GM18519 (cell line): ENCODE measurements around the gene TRIM2.

Experiments
- ATAC-seq: cut with Tn5 transposase; IDR thresholded peaks from one replicate; pipeline ENCODE4 v1.9.1; 2021; ENCODE audit warnings: mild to moderate bottlenecking, moderate library complexity; ENCODE audit not compliant: unreplicated experiment, low FRiP score

Gene TRIM2

DNA sequence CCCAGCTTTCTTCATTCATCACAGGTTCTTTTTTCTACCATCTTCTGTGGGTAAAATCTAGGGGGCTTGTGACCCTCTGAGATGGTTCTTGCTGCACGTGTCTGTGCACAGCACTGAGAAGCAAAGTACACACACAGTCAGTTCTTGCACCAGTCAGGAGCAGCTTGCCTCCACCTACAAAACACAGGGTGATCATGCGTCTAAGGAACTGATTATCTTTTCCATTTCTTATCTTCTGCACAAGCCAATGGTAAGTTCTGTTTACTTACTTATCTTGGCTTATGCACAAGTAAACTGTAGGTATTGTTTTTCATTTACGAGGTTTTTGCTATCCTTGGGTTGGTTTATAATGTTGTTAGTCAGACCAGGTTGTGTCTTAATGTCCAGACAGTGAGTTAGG, 40.7 kb downstream of the TRIM2 start:
- no peak for ATAC-seq

DNA sequence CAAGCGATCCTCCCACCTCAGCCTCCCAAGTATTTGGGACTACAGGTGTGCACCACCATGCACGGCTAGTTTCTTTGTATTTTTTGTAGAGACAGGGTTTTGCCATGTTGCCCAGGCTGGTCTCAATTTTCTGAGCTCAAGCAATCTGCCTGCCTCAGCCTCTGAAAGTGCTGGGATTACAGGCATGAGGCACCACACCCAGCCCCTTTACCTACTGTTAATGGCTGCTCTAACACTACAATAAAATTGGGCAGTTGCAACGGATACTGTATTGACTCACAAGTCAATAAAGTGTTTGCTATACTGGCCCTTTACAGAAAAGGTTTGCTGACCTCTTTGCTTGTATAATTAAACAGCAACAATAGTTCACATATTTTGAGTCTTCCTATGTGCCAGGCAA, 41.5 kb downstream of the TRIM2 start:
- no peak for ATAC-seq

DNA sequence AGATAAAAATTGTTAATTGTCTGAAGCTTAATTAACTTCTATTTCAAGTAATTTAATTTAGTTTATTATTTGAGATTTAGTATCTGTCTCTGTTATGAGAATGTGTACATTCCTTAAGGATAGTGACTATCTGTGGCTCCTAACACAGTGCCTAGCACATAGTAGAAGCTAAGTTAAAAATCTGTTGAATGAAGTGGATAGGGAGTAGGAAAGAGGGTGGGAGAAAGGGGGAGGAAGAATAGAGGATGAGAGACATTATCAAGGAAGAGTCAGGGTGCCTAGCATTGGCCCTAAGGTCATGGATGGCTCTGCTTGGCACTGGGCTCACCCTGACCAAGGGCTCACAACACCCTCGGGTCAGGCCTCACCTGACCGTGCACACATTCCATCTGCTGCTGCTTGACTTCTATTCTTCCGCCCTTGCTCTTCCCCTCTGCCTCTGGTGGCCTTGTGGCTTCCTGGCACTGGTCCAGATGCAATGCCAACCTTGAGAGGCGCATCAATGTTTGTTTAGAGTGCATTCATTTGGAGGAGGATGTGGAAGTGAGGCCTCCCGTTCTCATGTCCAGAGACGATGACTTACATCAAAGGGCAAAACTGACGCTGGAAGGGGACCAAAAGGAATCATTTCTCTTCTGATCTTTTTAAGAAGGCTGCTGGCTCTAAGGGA, 42.3 kb downstream of the TRIM2 start:
- no peak for ATAC-seq

DNA sequence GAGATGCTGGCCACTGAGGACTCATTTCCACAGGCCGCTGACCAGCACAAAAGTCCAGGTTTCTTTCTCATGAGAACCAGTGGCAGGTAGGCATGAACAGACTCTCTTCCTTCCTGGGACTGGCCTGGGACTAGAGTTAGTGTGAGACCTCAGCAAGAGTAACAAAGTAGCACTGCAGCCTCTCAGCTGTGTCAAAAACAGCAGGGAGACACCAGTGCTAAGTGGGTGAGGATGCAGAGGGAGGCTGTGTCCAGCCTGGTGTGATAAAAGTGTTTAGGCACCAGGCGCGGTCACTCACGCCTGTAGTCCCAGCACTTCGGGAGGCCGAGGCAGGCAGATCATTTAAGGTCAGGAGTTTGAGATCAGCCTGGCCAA, 42.9 kb downstream of the TRIM2 start:
- ATAC-seq: no peak

DNA sequence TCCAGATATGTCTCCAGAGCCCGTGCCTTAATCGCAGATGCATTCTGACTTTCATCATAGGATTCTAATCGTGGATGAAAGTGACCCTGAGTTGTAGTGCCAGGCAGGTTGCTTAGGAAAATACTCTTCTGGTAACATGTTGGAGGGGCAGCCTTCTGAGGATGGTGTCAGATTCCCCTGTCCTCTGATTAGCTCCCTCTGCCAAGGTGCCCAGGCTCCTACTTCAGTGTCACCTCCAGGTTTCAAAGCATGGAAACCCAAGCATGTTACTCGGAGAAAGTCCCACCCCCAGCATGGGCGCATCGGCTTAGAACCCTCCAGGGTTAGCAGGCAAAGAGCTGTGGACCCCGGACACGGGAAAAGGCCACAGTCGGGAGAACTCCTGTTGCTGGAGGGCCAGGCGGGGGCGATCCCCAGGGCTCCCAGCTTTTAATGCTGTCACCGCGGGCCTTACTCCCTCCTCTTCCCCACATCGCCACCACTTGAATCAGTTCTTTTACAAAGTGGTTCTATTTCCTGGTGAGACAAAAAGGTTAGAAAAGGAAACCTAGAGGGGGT, 44.5 kb downstream of the TRIM2 start:
- ATAC-seq: no peak

DNA sequence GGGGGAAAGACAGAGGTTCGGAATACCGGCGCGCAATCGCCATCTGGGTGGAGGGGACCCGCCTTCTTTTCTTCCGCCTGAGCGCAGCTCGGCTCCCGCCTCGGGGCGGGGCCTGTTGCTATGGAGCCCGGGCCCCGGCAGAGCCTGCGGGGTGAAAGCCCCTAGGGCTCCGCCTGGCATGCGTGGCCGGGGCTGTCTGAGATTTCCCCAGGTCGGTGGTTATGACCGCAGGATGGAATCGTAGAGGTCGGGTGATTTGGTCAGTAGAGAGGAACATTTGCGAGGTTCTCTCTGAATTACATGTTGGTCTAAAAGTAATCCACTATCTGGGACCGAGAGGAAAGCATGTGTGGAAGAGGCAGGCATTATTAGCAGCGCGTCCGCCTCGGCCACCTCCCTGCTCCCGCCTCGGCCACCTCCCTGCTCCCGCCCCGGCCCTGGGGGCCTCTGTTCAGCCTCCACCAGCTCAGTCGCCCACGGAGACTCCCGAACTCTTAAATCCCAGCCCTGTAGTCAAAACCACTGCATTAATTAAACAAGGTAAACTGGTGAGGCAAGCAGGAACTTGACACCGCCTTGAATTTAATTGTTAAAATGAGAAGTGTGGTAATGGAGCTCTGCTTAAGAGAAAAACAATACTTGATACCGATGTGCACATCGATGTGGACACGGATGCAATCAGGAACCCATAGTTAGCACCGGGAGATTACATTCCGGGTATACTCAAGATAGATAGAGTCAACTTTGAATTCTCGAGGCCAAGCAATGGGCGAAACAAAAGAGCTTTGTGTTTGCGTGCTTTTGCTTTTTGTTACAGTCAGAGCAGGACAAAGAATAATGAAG, 45.2 kb downstream of the TRIM2 start:
- peak; percentile 96 for ATAC-seq

DNA sequence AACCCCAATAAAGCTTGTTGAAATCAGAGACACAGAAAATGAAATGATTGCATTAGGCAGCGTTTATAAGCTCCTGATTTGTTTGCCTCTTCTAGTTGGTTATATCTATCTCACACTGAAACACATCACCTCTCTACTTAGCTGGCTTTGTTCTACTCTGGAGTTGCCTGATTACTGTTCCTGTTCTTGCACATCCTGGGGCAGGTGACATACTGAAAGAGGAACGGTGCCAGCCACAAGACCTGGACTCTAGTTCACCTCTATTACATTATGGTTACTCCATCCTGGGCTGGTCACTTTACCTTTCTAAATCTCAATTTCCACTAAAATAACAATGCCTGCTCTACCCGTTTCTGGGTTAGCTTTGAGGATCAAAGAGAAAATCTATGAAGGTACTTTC, 47.9 kb downstream of the TRIM2 start:
- peak; percentile 30 for ATAC-seq

DNA sequence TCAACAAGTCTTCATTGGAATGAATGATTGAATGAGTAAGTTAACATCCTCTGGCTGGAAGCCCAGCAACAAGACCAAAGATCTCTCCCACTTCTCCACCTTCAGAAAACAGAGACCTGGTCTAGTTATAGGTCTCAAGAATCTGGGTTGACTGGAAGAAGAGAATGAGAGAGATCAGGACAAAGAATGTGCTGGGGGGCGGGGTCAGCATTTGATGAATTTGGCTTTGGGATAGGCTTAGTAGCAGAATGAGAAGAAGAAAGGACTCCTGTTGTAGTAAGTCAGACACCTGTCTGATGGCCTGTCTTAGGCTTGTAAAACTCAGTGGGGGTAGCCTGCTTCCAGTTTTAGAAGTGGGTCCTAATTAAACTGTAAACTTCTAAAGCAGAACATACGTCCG, 51.0 kb downstream of the TRIM2 start:
- no peak for ATAC-seq

DNA sequence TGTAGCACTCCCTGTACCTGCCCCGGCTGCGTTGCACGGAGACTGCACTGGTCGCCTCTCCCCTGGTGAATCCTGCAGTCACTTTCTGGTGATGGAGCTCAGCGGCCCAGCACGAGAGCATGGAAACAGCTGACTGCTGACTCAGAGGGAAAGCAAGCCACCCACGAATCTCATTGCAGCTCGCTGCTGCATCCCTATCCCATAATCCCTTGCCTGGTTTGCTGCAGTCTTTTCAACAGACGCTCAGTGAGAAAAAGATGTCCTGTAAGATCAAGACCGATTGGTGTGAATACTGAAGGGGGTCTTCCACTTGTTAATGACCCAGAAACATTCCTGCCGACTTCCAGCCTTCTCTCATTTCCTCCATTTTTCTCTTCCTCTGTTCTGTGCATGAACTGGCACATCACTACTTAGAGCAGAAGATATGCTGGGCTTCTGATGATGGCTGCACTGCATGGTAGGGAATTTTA, 52.9 kb downstream of the TRIM2 start:
- ATAC-seq: peak; percentile 59

DNA sequence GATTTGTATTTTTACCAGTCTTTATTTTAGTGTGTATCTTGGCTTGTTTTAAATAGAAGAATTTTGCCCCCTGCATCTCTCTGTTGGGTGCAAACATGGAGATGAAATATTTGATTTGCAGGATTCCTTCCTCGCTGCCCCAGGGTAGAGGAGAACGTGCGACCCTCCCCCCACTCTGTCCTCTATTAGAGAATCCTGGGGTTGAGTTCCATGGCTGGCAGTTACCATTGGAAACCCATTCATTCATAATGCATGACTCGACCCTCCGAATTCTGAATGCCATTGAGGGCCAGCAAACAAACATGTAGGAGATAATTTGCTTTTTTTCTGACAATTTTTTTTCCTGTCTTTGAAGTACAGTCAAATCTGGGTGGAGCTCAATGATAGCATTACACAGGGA, 53.7 kb downstream of the TRIM2 start:
- ATAC-seq: no peak

DNA sequence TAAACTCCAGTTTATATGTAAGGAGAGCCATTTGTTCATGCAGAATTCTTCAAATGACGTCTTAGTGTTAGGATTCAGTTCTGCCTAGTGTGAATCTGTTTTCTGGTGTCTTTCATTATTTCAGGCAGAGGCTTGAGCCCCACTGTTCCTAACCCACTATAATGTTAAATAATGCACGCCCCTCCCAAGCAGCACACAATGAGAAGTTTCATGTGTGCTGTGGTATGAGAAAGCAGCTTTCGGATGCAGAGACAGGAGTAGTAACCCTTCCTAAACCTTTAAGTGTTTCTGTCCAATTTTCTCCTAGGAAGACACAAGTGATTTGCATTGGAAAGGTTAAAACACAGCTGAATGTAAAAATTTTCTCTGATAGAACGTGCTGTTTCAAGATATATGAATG, 54.5 kb downstream of the TRIM2 start:
- no peak for ATAC-seq

DNA sequence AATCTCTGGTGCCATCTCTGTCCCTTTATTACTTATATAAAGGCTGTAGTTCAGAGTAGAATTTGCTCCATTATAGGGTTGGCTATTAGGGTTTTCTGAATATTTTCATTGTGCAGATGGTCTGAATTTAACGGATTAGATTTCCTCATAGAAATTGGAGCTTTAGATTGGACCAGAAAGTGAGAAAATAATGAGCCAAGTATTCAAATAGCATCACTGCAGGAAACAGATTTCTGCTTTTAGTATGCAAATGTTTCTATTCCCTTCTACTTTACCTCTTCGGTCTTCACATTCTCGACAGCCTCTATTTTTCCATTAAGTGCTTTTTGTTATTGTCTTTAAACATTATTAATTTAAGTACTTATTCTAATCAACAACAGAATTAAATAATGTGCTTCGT, 55.4 kb downstream of the TRIM2 start:
- ATAC-seq: no peak

DNA sequence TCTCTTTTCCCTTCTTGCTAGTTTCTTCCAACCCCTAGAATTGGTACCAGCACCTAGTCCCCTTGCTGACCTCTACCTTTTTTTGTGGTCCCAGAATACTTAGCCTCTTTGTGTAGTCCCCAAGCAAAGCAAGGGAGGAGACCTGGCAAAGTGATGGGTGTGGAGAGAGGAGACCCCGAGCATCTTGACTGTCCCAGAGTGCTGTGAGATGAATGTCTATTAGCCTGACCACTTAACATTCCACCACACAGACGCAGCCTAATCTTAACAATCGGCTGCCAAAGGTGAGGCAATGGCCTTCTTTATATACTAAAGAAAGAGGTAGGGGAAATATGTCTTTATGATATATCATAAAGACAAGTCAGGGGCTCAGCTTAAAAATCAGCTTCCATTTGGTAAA, 55.9 kb downstream of the TRIM2 start:
- ATAC-seq: no peak

DNA sequence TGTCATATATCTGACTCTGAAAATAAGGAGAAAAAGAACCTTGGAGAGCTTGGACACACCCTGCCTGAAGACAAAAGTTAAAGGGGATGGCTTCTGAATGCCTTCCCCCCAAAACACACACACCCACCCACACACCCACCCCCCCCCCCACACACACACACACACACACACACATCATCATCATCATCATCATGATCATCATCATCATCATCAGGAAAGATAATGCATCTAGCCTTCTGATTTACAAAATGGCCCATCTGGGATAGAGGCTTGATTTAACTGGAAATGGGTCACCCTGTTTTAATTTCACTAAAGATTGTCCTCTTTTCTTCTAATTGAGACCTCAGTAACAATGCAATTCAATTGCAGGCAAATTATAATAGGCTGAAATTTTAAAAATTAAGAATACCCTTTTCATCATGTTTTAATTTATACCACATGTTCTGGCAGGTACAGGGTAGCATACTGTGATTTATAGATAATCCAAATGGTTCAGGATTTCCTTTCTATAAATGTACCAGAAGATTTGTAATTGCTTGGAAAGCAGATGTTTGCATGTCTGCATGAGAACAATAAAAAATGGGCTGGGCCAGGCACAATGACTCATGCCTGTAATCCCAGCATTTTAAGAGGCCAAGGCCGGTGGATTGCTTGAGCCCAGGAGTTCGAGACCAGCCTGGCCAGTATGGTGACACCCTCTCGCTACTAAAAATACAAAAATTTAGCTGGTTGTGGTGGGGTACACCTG, 56.5 kb downstream of the TRIM2 start:
- no peak for ATAC-seq

DNA sequence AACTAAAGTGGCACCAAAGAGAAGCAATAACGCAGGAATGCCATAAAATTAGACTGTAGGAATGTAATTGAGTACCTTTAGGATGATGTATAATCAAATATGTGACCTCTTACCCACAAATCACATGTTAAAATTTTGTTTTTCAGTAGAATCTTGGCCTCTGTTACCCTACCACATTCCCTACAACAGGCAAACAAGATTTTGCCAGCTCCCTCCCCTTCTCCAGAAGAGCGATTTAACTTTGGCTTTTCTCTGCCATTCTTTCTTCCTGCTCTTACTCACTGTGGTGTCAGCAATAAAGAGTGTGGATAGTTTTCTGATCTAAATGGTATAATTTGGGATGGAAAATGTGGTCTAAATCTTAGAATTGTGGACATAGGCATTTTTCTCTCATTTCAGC, 57.2 kb downstream of the TRIM2 start:
- no peak for ATAC-seq

DNA sequence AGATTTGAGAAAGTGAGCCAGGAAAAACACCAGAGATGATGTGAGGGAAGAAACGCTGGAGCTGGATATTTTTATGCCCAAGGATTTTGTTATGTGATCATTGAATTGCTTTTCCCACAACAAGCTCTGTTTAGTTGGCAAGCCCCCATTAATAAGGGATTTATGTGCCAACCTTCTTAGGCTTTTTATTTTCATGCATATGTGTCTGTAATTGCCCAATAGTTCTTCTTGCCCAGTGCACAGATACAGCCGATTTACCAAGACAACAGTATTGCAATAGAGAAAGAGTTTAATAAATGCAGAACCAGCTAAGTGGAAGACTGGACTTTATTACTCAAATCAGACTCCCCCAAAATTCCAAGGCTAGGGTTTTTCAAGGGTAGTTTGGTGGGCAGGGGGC, 57.7 kb downstream of the TRIM2 start:
- ATAC-seq: no peak

DNA sequence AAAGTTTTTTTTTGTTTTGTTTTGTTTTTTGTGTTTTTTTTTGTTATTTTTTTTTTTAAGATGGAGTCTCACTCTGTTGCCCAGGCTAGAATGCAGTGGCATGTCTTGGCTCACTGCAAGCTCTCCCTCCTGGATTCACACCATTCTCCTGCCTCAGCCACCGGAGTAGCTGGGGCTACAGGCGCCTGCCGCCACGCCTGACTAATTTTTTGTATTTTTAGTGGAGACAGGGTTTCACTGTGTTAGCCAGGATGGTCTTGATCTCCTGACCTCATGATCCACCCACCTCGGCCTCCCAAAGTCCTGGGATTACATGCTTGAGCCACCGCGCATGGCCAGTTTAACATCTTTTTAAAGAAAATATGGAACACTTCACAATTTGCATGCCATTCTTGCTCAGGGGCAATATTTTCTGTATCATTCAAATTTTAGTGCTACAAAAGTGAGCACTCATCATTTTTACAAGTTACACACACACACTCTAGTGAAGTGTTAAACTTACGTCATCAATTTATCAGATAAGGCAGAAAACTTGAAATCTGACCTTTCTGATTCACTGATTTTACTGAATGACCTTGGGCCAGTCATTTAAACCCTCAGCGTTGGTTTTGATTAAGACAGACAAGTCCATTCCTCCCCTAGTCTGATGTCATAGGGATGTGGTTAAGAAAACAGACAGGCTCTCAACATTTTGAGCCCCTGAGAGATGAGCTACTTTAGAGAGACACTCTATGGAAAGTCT, 61.2 kb downstream of the TRIM2 start:
- no peak for ATAC-seq

DNA sequence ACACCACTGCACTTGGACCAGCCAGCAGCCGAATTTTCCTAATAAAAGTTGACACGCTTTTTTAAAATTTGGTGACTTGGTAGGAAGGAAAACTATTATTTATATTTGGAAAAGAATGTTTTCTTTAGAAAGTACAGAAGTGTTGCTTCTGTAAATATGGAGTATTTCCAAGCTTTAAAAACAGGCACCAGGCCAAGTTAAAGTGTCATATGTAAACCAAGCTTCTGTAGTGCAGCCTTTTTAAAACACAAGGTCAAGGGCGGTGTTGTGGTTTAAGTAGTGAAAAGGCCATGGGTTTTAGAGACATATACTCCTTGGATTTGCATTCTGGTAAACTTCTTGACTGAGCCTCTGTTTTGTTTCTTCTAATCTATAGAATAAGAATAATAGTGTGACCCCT, 62.7 kb downstream of the TRIM2 start:
- ATAC-seq: no peak

DNA sequence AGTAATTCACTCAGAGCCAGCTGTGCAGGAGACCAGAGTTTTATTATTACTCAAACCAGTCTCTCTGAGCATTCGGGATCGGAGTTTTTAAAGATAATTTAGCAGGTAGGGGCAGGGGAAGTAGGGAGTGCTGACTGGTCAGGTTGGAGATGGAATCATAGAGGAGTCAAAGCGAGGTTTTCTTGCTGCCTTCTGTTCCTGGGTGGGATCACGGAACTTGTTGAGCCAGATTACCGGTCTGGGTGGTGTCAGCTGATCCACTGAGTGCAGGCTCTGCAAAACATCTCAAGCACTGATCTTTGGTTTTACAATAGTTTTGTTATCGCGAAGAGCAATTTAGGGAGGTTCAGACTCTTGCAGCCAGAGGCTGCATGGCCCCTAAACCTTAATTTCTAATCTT, 63.6 kb downstream of the TRIM2 start:
- no peak for ATAC-seq

DNA sequence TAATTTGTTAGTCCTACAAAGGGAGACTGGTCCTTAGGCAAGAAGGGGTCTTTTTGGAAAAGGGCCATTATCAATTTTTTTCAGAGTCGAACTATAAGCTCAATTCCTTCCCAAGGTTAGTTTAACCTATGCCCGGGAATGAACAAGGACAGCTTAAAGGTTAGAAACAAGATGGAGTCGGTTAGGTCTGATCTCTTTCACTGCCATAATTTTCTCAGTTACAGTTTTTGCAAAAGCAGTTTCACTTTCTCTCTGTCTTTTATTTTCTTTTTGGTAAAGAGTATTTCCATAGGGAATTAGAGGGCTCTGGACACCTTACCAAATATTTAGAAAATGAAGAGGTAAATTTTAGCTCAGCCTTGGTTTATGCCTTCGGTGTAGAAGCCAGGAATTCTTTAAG, 64.1 kb downstream of the TRIM2 start:
- no peak for ATAC-seq
